Tibial artery (tissue), 4 donors: Measurements from ENCODE around the gene WDR81.

Source experiments
- DNase-seq, 2 donors: peaks; one replicate each; pipeline ENCODE4 v3.0.0-alpha.2; 2019
- H3K27ac ChIP-seq, 2 donors: fragments of 200-600 bp; sonication (generic) in 1 of 2; 1 replicate in 1 of 2; 2 replicates in 1 of 2; pipeline ENCODE4 v1.5.1; 2018 to 2019; ENCODE audit warnings: mild to moderate bottlenecking in 1 of 2
- H3K27me3 ChIP-seq, 2 donors: fragments of 200-600 bp; sonication (generic) in 1 of 2; one replicate each; pipeline versions ENCODE4 v1.5.1 to v1.6.0; 2016 to 2019
- H3K36me3 ChIP-seq, 3 donors: fragments of 200-600 bp; sonication (generic) in 2 of 3; one replicate each; pipeline ENCODE4 v1.5.1; 2016 to 2019; ENCODE audit warnings: mild to moderate bottlenecking in 2 of 3
- H3K4me1 ChIP-seq, 4 donors: fragments of 200-600 bp; sonication (generic) in 2 of 4; 1 replicate in 3 of 4; 2 replicates in 1 of 4; pipeline ENCODE4 v1.5.1; 2016 to 2019
- H3K4me3 ChIP-seq, 2 donors: fragments of 200-600 bp; sonication (generic) in 1 of 2; 1 replicate in 1 of 2; 2 replicates in 1 of 2; pipeline ENCODE4 v1.5.1; 2018 to 2019; ENCODE audit warnings: mild to moderate bottlenecking in 2 of 2
- H3K9me3 ChIP-seq, 3 donors: fragments of 200-600 bp; sonication (generic) in 1 of 3; one replicate each; pipeline ENCODE4 v1.5.1; 2016 to 2019
- CTCF ChIP-seq, 2 experiments: fragments of 200-600 bp in 1 of 2; fragments of 450-650 bp in 1 of 2; IDR thresholded peaks; one replicate each; pipeline ENCODE4 v1.5.1; 2017 to 2019; ENCODE audit warnings: antibody characterized with exemption in 2 of 2, mild to moderate bottlenecking in 1 of 2, moderate library complexity in 1 of 2
- intact Hi-C: fragments of 100-400 bp; cut with DNase I; formaldehyde crosslinking; loops from one replicate; pipeline ENCODE4 v1.15.0; 2023; ENCODE audit warnings: low total_unique reads

Gene WDR81

GRCh38 chr17:1710807-1711553 is 13.5 kb upstream of the WDR81 start:
- Histone ChIP-seq H3K4me1 (peaks cover 0 to 51% (median 47%) of the 10 kb centered on the region in 4 donors), H3K4me3 (peak overlapping the region; percentile 66 to 97), H3K36me3 (peaks cover 16 to 43% (median 26%) of the 10 kb centered on the region in 3 donors), H3K9me3 (no peaks in the 10 kb centered on the region), H3K27me3 (no peaks in the 10 kb centered on the region), H3K27ac (peak overlapping the region; percentile 86 to 98)
- intact Hi-C loops: loop anchor here (5.0 to 10.0 kb wide), 2 partner anchors 39 to 324 kb away; partner anchors contain the start of gene DPH1
- no peak for DNase-seq
- no peak for TF ChIP-seq CTCF (IDR thresholded peaks at IDR 0.05)

- peaks cover 16 to 42% (median 26%) of the 10 kb centered on the region in 3 donors for H3K36me3 ChIP-seq
- DNase-seq: no peak
- peaks cover 0 to 51% (median 47%) of the 10 kb centered on the region in 4 donors for H3K4me1 ChIP-seq
- H3K9me3 ChIP-seq: no peaks in the 10 kb centered on the region
- intact Hi-C loops: loop anchor here (5.0 to 10.0 kb wide), 2 partner anchors 40 to 323 kb away; partner anchors contain the start of gene DPH1
- no peak for TF ChIP-seq CTCF (IDR thresholded peaks at IDR 0.05)
- H3K4me3 ChIP-seq: no peak overlapping the region
- H3K27me3 ChIP-seq: no peaks in the 10 kb centered on the region
- H3K27ac ChIP-seq: peak overlapping the region; percentile 86 to 98
Measured at GRCh38 chr17:1711804-1712203, 12.7 kb upstream of the WDR81 start.

GRCh38 chr17:1712271-1712670 is 12.2 kb upstream of the WDR81 start:
- peaks cover 0 to 51% (median 47%) of the 10 kb centered on the region in 4 donors for H3K4me1 ChIP-seq
- H3K27me3 ChIP-seq: no peaks in the 10 kb centered on the region
- H3K27ac ChIP-seq: peak overlapping the region; percentile 86 to 98
- no peak for TF ChIP-seq CTCF (IDR thresholded peaks at IDR 0.05)
- intact Hi-C loops: loop anchor here (5.0 to 10.0 kb wide), 2 partner anchors 40 to 323 kb away; partner anchors contain the start of gene DPH1
- H3K9me3 ChIP-seq: no peaks in the 10 kb centered on the region
- DNase-seq: no peak
- H3K4me3 ChIP-seq: peak overlapping the region in 1 of 2 donors; percentile 14
- H3K36me3 ChIP-seq: peaks cover 16 to 38% (median 24%) of the 10 kb centered on the region in 3 donors

- intact Hi-C loops: loop anchor here (5.0 to 10.0 kb wide), 2 partner anchors 41 to 321 kb away; partner anchors contain the start of gene DPH1
- Histone ChIP-seq H3K4me3 (peak overlapping the region; percentile 92 to 95), H3K4me1 (peaks cover 0 to 60% (median 55%) of the 10 kb centered on the region in 4 donors), H3K9me3 (no peaks in the 10 kb centered on the region), H3K27ac (peak overlapping the region; percentile 98 to 100), H3K36me3 (peaks cover 16 to 29% (median 20%) of the 10 kb centered on the region in 3 donors), H3K27me3 (no peaks in the 10 kb centered on the region)
- no peak for TF ChIP-seq CTCF (IDR thresholded peaks at IDR 0.05)
- DNase-seq: no peak
Measured at GRCh38 chr17:1713160-1713877, 11.2 kb upstream of the WDR81 start.

GRCh38 chr17:1713878-1714426 is 10.6 kb upstream of the WDR81 start:
- DNase-seq: peak in 1 of 2 donors; percentile 70

More at GRCh38 chr17:1713878-1714426, 10.6 kb upstream of the WDR81 start:
- Histone ChIP-seq H3K4me1 (peaks cover 0 to 61% (median 56%) of the 10 kb centered on the region in 4 donors), H3K9me3 (no peaks in the 10 kb centered on the region), H3K36me3 (peaks cover 16 to 29% (median 20%) of the 10 kb centered on the region in 3 donors), H3K27ac (peak overlapping the region; percentile 98 to 100), H3K4me3 (peak overlapping the region; percentile 92 to 95), H3K27me3 (no peaks in the 10 kb centered on the region)
- intact Hi-C loops: loop anchor here (5.0 to 10.0 kb wide), 2 partner anchors 42 to 321 kb away; partner anchors contain the start of gene DPH1
- peak; percentile 10 to 16 for TF ChIP-seq CTCF (IDR thresholded peaks at IDR 0.05)
